Endometrial microvascular endothelial cells (primary cell): Measurements from ENCODE around the gene KL. TPM values are rescaled to one million over a fixed set of nuclear protein-coding genes. Genes with fewer than 3 reads are reported as not detected.

Experiments used
- in situ Hi-C: cut with HindIII; loops from 2 replicates; pipeline ENCODE4 v1.10.0; 2017; ENCODE audit warnings: low sequenced_read_pairs, low pct_unique_long_range_greater_than_20kb; ENCODE audit errors: inconsistent ontology term
- total RNA-seq: library from RNA; depleted of rRNA; stranded (reverse); fragments of >200 nt; gene quantifications from one replicate; pipeline ENCODE4 v1.2.3, GENCODE V29; 2015; ENCODE audit errors: inconsistent ontology term

Gene KL
- total RNA-seq, 1 donor from 2014 or later = 0.46 TPM

- in situ Hi-C loops = no loop called here
Measured at GRCh38 chr13:33072282-33072681, 56.1 kb downstream of the KL start.

- in situ Hi-C loops = no loop called here
Measured at GRCh38 chr13:33072759-33073158, 56.5 kb downstream of the KL start.

GRCh38 chr13:33073338-33073737 lies 57.1 kb downstream of the KL start:
- in situ Hi-C loops = no loop called here

- in situ Hi-C loops = no loop called here
Measured at GRCh38 chr13:33076001-33076992, 60.1 kb downstream of the KL start.

- in situ Hi-C loops = no loop called here
Measured at GRCh38 chr13:33078263-33078662, 62.0 kb downstream of the KL start.

- in situ Hi-C loops = no loop called here
Measured at GRCh38 chr13:33079960-33080359, 63.7 kb downstream of the KL start.

- in situ Hi-C loops = no loop called here
Measured at GRCh38 chr13:33080972-33081590, 64.9 kb downstream of the KL start.

- in situ Hi-C loops = no loop called here
Measured at GRCh38 chr13:33081666-33082065, 65.4 kb downstream of the KL start.

GRCh38 chr13:33083054-33083453 lies 66.8 kb downstream of the KL start:
- in situ Hi-C loops = no loop called here

- in situ Hi-C loops = no loop called here
Measured at GRCh38 chr13:33087091-33087490, 70.9 kb downstream of the KL start.

- in situ Hi-C loops = no loop called here
Measured at GRCh38 chr13:33087790-33088189, 71.6 kb downstream of the KL start.

- in situ Hi-C loops = no loop called here
Measured at GRCh38 chr13:33089311-33089710, 73.1 kb downstream of the KL start.

- in situ Hi-C loops = no loop called here
Measured at GRCh38 chr13:33090755-33091414, 74.7 kb downstream of the KL start.

GRCh38 chr13:33091415-33091774 lies 75.2 kb downstream of the KL start:
- in situ Hi-C loops = no loop called here

- in situ Hi-C loops = no loop called here
Measured at GRCh38 chr13:33092073-33092987, 76.1 kb downstream of the KL start.

- in situ Hi-C loops = no loop called here
Measured at GRCh38 chr13:33096886-33097605, 80.8 kb downstream of the KL start.

- in situ Hi-C loops = no loop called here
Measured at GRCh38 chr13:33099860-33100259, 83.6 kb downstream of the KL start.

- in situ Hi-C loops = no loop called here
Measured at GRCh38 chr13:33100886-33101285, 84.7 kb downstream of the KL start.
